Measurements from ENCODE around the gene RUNDC3A. TPM values are rescaled to one million over a fixed set of nuclear protein-coding genes. Genes with fewer than 3 reads are reported as not detected.

Gene RUNDC3A
- total RNA-seq, 1 experiment from 2014 or later: 3.6 TPM

GRCh38 chr17:44323359-44324091 lies 15.1 kb downstream of the RUNDC3A start:
- Histone ChIP-seq H3K4me3 (ENCODE audit: low read depth in 2 of 2, low read length in 2 of 2) (peak overlapping the region; percentile 66 to 75), H3K27ac (ENCODE audit: low read length) (peak overlapping the region; percentile 79), H3K36me3 (ENCODE audit: control insufficient read depth, insufficient read depth, low read length) (peaks cover 6% of the 10 kb centered on the region; the same call in 1 of the 2 replicates), H3K4me1 (ENCODE audit: control insufficient read depth, insufficient read depth, low read length) (no peaks in the 10 kb centered on the region; the same call in none of the 2 replicates), H3K9me3 (ENCODE audit: control insufficient read depth, insufficient read depth, low read depth, low read length) (no peaks in the 10 kb centered on the region), H3K27me3 (ENCODE audit: control insufficient read depth, insufficient read depth, low read length) (no peaks in the 10 kb centered on the region)
- TF ChIP-seq REST (IDR thresholded peaks at IDR 0.05; ENCODE audit: insufficient read depth in 1 of 2, low read depth in 2 of 2, low read length in 1 of 2) (no peak), TCF7L2 (IDR thresholded peaks at IDR 0.05; ENCODE audit: low read depth, low read length) (no peak), POLR2AphosphoS5 (IDR thresholded peaks at IDR 0.05; ENCODE audit: low read depth, low read length) (no peak)
- DNase-seq (ENCODE audit: low read depth, low spot score) (no peak), ATAC-seq (no peak)
- BruUV-seq (replicated peaks): TSS peak; percentile 86
- CTCF ChIA-PET: no interaction called here
- in situ Hi-C loops (cut with HindIII; ENCODE audit: low pct_unique_long_range_greater_than_20kb, low sequenced_read_pairs) (no loop called here), intact Hi-C loops (cut with micrococcal nuclease; ENCODE audit: unreplicated experiment) (no loop called here)
- POLR2A ChIA-PET: no interaction called here

- in situ Hi-C loops (cut with HindIII; ENCODE audit: low pct_unique_long_range_greater_than_20kb, low sequenced_read_pairs) (no loop called here), intact Hi-C loops (cut with micrococcal nuclease; ENCODE audit: unreplicated experiment) (no loop called here)
- Histone ChIP-seq H3K36me3 (ENCODE audit: control insufficient read depth, insufficient read depth, low read length) (peaks cover 6% of the 10 kb centered on the region; the same call in 1 of the 2 replicates), H3K9me3 (ENCODE audit: control insufficient read depth, insufficient read depth, low read depth, low read length) (no peaks in the 10 kb centered on the region), H3K27ac (ENCODE audit: low read length) (peak overlapping the region; percentile 79), H3K4me3 (ENCODE audit: low read depth in 2 of 2, low read length in 2 of 2) (peak overlapping the region; percentile 66 to 75), H3K4me1 (ENCODE audit: control insufficient read depth, insufficient read depth, low read length) (no peaks in the 10 kb centered on the region; the same call in none of the 2 replicates), H3K27me3 (ENCODE audit: control insufficient read depth, insufficient read depth, low read length) (no peaks in the 10 kb centered on the region)
- no peak for TF ChIP-seq SIN3A (IDR thresholded peaks at IDR 0.05; ENCODE audit: borderline replicate concordance, insufficient read depth, low read depth, low read length)
- no peak for TF ChIP-seq REST (IDR thresholded peaks at IDR 0.05; ENCODE audit: insufficient read depth in 1 of 2, low read depth in 2 of 2, low read length in 1 of 2)
- no peak for TF ChIP-seq CTCF (IDR thresholded peaks at IDR 0.05)
- TF ChIP-seq POLR2AphosphoS5 (IDR thresholded peaks at IDR 0.05; ENCODE audit: low read depth, low read length): 0 out of 2 replicates have a peak, but pooled peaks have one; percentile 5
- TF ChIP-seq TCF7L2 (IDR thresholded peaks at IDR 0.05; ENCODE audit: low read depth, low read length): no peak
- ChIA-PET POLR2A (no interaction called here), CTCF (no interaction called here)
- BruUV-seq (replicated peaks): no TSS peak
- ATAC-seq (peak; percentile 17), DNase-seq (ENCODE audit: low read depth, low spot score) (no peak)
Observed at GRCh38 chr17:44324092-44324570, 15.7 kb downstream of the RUNDC3A start.

Measured in Panc1 (cell line).